ENCODE measurements around the gene MARVELD3.
"Not testable (repeated sequence)": the region's sequence is repeated elsewhere in the genome, so short reads cannot be mapped to it uniquely, and the experiment has no call there.

The MARVELD3 gene

DNA sequence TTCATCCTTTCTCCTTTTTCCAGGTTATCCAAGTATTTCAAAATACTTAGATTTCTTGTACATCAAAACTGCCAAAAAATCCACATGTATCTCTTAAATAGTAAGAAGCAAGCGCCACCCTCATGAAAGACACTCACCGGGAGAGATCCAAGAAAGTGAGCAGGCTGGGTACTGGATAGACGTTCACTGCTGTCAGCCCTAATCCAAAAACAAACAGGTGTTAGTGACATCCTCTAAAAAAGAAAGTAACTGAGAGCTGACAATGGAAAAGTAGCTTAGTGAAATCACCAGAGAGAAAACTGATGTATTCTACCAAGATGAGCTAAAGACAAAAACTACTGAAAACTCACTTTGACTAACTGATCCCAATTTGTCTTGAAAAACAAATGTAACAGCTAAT is 46.1 kb downstream of the MARVELD3 start:
- no peak for DNase-seq (ENCODE audit: low spot score)

DNA sequence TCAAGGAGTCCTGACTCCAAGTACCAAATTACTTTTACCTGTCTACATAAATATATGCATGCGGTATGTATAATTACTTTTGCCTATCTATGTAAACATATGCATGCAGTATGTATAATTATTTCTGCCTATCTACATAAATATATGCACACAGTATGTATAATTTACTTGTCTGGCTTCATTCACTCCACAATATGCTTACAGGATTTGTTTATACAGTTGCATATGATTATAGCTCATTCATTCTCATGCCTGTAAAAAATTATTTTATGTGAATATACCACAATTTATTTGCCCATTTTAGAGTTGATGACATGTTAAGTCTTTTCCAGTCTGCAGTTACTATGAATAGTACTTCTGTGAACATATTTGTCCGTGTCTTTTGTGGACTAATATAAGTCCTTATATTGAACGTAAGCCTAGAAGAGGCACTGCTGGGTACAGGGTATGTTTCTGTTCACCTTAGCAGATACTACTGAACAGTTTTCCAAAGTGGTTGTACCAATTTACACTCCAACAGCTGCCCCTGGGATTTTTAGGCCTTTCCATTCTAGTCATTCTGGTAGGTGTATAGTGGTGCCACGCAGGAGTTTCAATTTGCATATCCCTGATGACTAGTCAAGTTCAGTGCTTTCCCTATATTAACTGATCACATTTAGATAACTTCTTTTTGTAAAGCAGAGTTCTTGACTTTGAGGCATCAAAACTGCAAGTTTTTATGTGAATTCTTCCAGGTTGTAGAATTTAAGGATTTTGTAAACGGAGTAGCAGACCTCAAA is 47.0 kb downstream of the MARVELD3 start:
- DNase-seq (ENCODE audit: low spot score): no peak

DNA sequence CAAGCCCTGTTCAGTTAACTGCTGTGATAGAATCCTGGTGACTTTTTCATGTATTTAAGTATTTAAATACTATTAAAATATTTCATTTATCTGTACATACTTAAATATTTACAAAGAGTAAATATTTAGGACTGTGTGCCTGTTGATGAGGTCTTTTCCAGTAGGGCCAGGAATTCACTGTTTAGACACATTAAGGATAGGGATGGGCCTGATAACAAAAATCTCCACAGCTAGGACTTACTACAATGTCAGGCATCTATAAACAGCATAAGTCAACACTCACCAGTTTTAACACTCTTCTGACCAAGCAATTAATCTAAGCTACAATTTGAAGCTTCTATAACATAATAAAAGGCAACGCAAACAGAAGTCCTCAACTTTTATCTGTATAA is 47.6 kb downstream of the MARVELD3 start:
- DNase-seq (ENCODE audit: low spot score): no peak

DNA sequence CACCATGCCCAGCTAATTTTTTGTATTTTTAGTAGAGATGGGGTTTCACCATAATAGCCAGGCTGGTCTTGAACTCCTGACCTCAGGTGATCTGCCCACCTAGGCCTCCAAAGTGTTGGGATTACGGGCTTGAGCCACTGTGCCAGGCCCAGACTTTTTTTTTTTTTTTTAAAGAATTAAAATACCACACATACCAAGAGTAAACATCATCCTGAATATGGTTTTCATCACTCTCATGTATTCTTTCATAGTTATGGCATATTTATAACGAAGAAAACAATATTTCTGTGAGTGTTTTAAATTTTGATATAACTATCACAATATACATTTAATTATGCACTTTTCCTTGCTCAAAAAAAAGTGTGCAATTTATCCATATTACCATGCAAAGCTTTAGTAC is 48.2 kb downstream of the MARVELD3 start:
- no peak for DNase-seq (ENCODE audit: low spot score)

DNA sequence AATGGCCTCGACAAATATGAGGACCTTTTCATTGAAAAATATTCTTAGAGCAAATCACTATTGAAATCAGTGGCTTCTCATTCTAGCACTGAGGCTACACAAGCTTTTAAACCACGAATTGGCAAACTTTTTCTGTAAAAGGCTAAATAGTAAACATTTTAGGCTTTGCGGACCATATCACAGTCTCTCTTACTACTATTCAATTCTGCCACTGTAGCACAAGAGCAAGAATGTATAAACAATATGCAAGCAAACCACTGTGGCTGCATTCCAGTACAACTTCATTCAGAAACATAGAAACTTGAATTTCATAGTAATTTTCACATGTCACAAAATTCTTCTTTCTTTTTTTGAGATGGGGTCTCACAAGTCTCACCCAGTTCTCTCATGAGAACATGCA is 49.4 kb downstream of the MARVELD3 start:
- DNase-seq (ENCODE audit: low spot score): no peak

DNA sequence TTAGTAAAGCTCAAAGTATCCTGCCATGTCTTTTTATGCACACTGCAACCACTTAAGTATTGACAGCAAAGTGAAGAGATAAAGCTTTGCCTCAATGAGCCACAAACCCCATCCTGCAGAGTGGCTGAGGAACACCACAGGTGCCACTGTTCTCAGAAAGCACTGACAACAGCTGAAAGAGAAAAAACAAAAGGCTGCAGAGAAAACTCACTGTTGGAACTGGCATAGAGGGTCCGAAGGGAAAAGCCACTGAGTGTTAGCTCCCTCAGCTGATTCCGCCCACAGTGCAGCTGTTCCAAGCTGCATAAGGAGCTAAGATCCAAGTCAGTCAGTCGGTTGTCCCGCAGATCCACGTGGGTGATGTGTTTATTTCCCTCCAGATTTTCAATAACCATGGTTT is 50.3 kb downstream of the MARVELD3 start:
- DNase-seq (ENCODE audit: low spot score): no peak

DNA sequence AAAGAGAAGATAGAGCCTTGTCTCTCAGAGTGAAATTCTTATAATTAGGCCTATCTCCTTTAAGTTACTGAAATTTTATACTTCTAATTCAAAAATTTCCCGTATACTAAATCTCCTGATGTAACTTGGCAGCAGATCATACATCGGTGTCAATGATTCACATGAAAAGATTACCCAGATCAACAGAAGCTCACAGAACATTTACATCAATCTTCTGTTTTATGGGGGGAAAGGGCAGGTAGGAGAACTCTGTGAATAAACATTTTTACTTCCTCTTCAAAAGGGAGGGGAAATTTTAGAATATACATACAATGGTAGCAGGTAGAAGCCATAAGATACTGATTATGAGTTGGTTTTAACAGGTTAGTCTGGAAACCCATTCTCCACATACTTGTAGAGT is 55.4 kb downstream of the MARVELD3 start:
- DNase-seq (ENCODE audit: low spot score): no peak

DNA sequence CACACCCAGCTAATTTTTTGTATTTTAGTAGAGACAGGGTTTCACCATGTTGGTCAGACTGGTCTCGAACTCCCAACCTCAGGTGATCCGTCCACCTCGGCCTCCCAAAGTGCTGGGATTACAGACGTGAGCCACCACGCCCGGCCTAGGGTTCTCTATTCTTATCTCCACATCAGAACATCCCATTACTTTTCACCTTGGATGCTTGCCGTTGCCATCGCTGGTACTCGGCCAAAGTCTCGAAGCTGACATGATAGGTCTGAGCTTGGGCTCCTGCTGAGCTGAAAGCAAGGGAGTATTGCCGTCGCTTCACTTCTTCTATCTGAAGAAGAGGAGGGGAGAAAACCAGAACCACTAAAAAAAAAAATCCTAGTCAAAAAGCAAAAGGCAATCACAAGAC is 58.3 kb downstream of the MARVELD3 start:
- not testable (repeated sequence) for DNase-seq (ENCODE audit: low spot score)

Small RNA genes within 50 kb of the gene (small RNA-seq; reads per million reads assigned to genes)
- gene RNU6-208P: 0 to 0.03 reads per million in 2 experiments
